K562 (cell line): ENCODE data around the gene SLC25A42. TPM values are rescaled to one million over a fixed set of nuclear protein-coding genes. Genes with fewer than 3 reads are reported as not detected.

Source experiments
- ARNT ChIP-seq, 2 experiments: fragments of 450-650 bp; IDR thresholded peaks; 2 replicates each; pipeline ENCODE4 v1.6.1; 2016; ENCODE audit warnings: mild to moderate bottlenecking in 1 of 2
- ATF1 ChIP-seq, 2 experiments: fragments of 450-650 bp in 1 of 2; IDR thresholded peaks; 2 replicates each; pipeline ENCODE4 v1.6.1; 2016; ENCODE audit warnings: missing compliant biosample characterization in 1 of 2, missing genetic modification characterization in 1 of 2
- ETV6 ChIP-seq, 3 experiments: fragments of 150-350 bp in 1 of 3; sonication (generic) in 1 of 3; formaldehyde crosslinking in 1 of 3; IDR thresholded peaks; 2 replicates each; pipeline versions ENCODE4 v1.6.1 to v1.8.0; 2014 to 2022; ENCODE audit warnings: borderline replicate concordance in 2 of 3, low read depth in 2 of 3, antibody characterized with exemption in 1 of 3, low read length in 1 of 3, mild to moderate bottlenecking in 1 of 3, missing genetic modification reagents in 1 of 3
- FOSL1 ChIP-seq: fragments of 200-800 bp; sonication (Bioruptor generic); conservative IDR thresholded peaks from 2 replicates; pipeline ENCODE4 v1.6.1; 2016; ENCODE audit warnings: missing genetic modification characterization, missing compliant biosample characterization
- GMEB1 ChIP-seq: fragments of 250-450 bp; sonication (Bioruptor Pico); IDR thresholded peaks from 2 replicates; pipeline ENCODE4 v1.4.0; 2020; ENCODE audit warnings: mild to moderate bottlenecking
- HBP1 ChIP-seq: fragments of 450-650 bp; formaldehyde crosslinking; IDR thresholded peaks from 2 replicates; pipeline ENCODE4 v1.4.0; 2022; ENCODE audit warnings: missing genetic modification characterization
- KDM5B ChIP-seq: fragments of 200-600 bp; sonication (generic); IDR thresholded peaks from 2 replicates; pipeline ENCODE4 v1.6.1; 2012; ENCODE audit warnings: low read depth, mild to moderate bottlenecking, moderate library complexity, low read length, control low read depth, inconsistent platforms; ENCODE audit not compliant: insufficient replicate concordance
- KLF6 ChIP-seq: fragments of 250-450 bp; sonication (Bioruptor Pico); IDR thresholded peaks from 2 replicates; pipeline ENCODE4 v1.4.0; 2020; ENCODE audit warnings: mild to moderate bottlenecking, moderate library complexity, borderline replicate concordance
- MAFK ChIP-seq: IDR thresholded peaks from 2 replicates; pipeline ENCODE4 v1.6.1; 2011; ENCODE audit warnings: low read length, improper control_type of control experiment
- MEF2A ChIP-seq: IDR thresholded peaks from 2 replicates; pipeline ENCODE4 v1.6.1; 2011; ENCODE audit warnings: low read depth, mild to moderate bottlenecking, low read length, moderate library complexity; ENCODE audit not compliant: control insufficient read depth
- MNT ChIP-seq, 2 experiments: fragments of 450-650 bp; conservative IDR thresholded peaks; 2 replicates each; pipeline ENCODE4 v1.6.1; 2017; ENCODE audit warnings: mild to moderate bottlenecking in 2 of 2, moderate library complexity in 2 of 2
- NR1H2 ChIP-seq: sonication (generic); formaldehyde crosslinking; IDR thresholded peaks from 2 replicates; pipeline ENCODE4 v1.4.0; 2020; ENCODE audit warnings: mild to moderate bottlenecking, missing genetic modification reagents
- RBBP5 ChIP-seq: fragments of 200-600 bp; sonication (generic); IDR thresholded peaks from 2 replicates; pipeline ENCODE4 v1.6.1; 2012; ENCODE audit warnings: borderline replicate concordance, mild to moderate bottlenecking, low read length, control low read depth, inconsistent platforms; ENCODE audit not compliant: insufficient read depth, poor library complexity, severe bottlenecking
- STAT6 ChIP-seq: sonication (generic); formaldehyde crosslinking; IDR thresholded peaks from 2 replicates; pipeline ENCODE4 v1.8.1; 2023; ENCODE audit warnings: mild to moderate bottlenecking, missing genetic modification reagents
- THRAP3 ChIP-seq: fragments of 450-650 bp; IDR thresholded peaks from 2 replicates; pipeline ENCODE4 v1.6.1; 2016; ENCODE audit warnings: mild to moderate bottlenecking, inconsistent platforms, borderline replicate concordance
- ZBTB1 ChIP-seq: sonication (generic); formaldehyde crosslinking; IDR thresholded peaks from 2 replicates; pipeline ENCODE4 v1.8.1; 2023; ENCODE audit warnings: missing genetic modification reagents, low read depth, mild to moderate bottlenecking, borderline replicate concordance
- ZFX ChIP-seq: sonication (generic); formaldehyde crosslinking; IDR thresholded peaks from 2 replicates; pipeline ENCODE4 v1.8.0; 2022; ENCODE audit warnings: mild to moderate bottlenecking, missing genetic modification reagents, moderate library complexity
- ZNF184 ChIP-seq: sonication (generic); formaldehyde crosslinking; IDR thresholded peaks from 2 replicates; pipeline ENCODE4 v1.5.0; 2020; ENCODE audit warnings: missing genetic modification reagents
- ZNF444 ChIP-seq: fragments of 250-450 bp; sonication (Bioruptor Pico); IDR thresholded peaks from 2 replicates; pipeline ENCODE4 v1.4.0; 2020; ENCODE audit warnings: mild to moderate bottlenecking, moderate library complexity
- ZNF583 ChIP-seq: fragments of 250-450 bp; sonication (Bioruptor Pico); IDR thresholded peaks from 2 replicates; pipeline ENCODE4 v1.4.0; 2020
- ZNF780A ChIP-seq: fragments of 250-450 bp; sonication (Bioruptor Pico); IDR thresholded peaks from 2 replicates; pipeline ENCODE4 v1.5.0; 2021; ENCODE audit warnings: mild to moderate bottlenecking
- ZSCAN29 ChIP-seq: fragments of 450-650 bp; IDR thresholded peaks from 2 replicates; pipeline ENCODE4 v1.6.1; 2017
- polyA plus RNA-seq, 8 experiments: library from polyadenylated mRNA; depleted of rRNA in 4 of 8; stranded (reverse) in 5 of 8; unstranded in 3 of 8; fragments of >200 nt; fragmentation: Nextera tagmentation in 2 of 8; fragmentation: Illumina TruSeq in 1 of 8; extraction: Ambion mirVana in 2 of 8; extraction: Trizol in 1 of 8; gene quantifications; 2 replicates each; pipeline versions ENCODE4 v1.2.1 to v1.2.3, GENCODE V29; 2011 to 2014; ENCODE audit warnings: inconsistent platforms in 1 of 8, missing spikeins in 1 of 8
- total RNA-seq, 7 experiments: library from RNA; depleted of rRNA in 6 of 7; stranded (reverse); fragments of >200 nt in 6 of 7; fragmentation: Illumina TruSeq in 2 of 7; extraction: Trizol in 2 of 7; gene quantifications; 2 replicates each; pipeline versions ENCODE4 v1.2.1 to v1.2.3, GENCODE V29; 2011 to 2021; ENCODE audit warnings: low replicate concordance in 1 of 7

The SLC25A42 gene
- total and polyA plus RNA-seq, 9 of the 15 experiments (the other 6 are each of a cell fraction or from before 2014, with no cell fraction given): 0.59 to 32.2 (median 14.1) TPM

- no peak for TF ChIP-seq ATF1 (CRISPR knock-in tag; IDR thresholded peaks at IDR 0.05)
- peak; percentile 66 for TF ChIP-seq ATF1 (tag; IDR thresholded peaks at IDR 0.05)
- TF ChIP-seq NR1H2 (CRISPR knock-in tag): no peak
- no peak for TF ChIP-seq GMEB1
- TF ChIP-seq MNT (conservative IDR thresholded peaks at IDR 0.05): peak in 1 of 2 experiments; percentile 93; a peak in 3 of 4 replicates
- TF ChIP-seq RBBP5: no peak
- peak; percentile 91; the same call in 1 of the 2 replicates for TF ChIP-seq HBP1
- no peak for TF ChIP-seq MAFK
- no peak for TF ChIP-seq MEF2A
- no peak for TF ChIP-seq ZFX (CRISPR knock-in tag)
- TF ChIP-seq ETV6 (IDR thresholded peaks at IDR 0.05; ENCODE audit: borderline replicate concordance in 1 of 2, low read depth in 2 of 2, low read length in 1 of 2): no peak
- TF ChIP-seq ETV6 (CRISPR knock-in tag; IDR thresholded peaks at IDR 0.05; ENCODE audit: borderline replicate concordance): no peak
- no peak for TF ChIP-seq ZNF184 (CRISPR knock-in tag)
- TF ChIP-seq ZSCAN29: no peak
- TF ChIP-seq THRAP3: no peak
- TF ChIP-seq ARNT (IDR thresholded peaks at IDR 0.05): peak in 1 of 2 experiments; percentile 69; a peak in 1 of 4 replicates
- no peak for TF ChIP-seq ZNF444 (CRISPR knock-in tag)
- TF ChIP-seq FOSL1 (tag): no peak
- TF ChIP-seq KDM5B: peak; percentile 10
- TF ChIP-seq ZBTB1 (CRISPR knock-in tag): no peak
- TF ChIP-seq ZNF780A (CRISPR knock-in tag): no peak
- no peak for TF ChIP-seq KLF6 (CRISPR knock-in tag)
- TF ChIP-seq ZNF583: no peak
- TF ChIP-seq STAT6 (CRISPR knock-in tag): no peak
Observed at GRCh38 chr19:19034204-19034624, 29.6 kb upstream of the SLC25A42 start (continued).
